ENCODE data around the gene GRB2. TPM values are rescaled to one million over a fixed set of nuclear protein-coding genes. Genes with fewer than 3 reads are reported as not detected.
A peak's percentile ranks its signal among the peaks of the same experiment; 100 is the strongest.

The GRB2 gene
- total and polyA plus RNA-seq, 10 donors: 66.8 to 352 (median 209) TPM

GRCh38 chr17:75308732-75309629 lies 96.5 kb downstream of the GRB2 start:
- Histone ChIP-seq H3K4me3 (peak overlapping the region in 1 of 8 donors; percentile 14), H3K4me1 (peaks cover 3 to 81% (median 49%) of the 10 kb centered on the region in 6 donors), H3K9me3 (no peaks in the 10 kb centered on the region), H3K36me3 (no peaks in the 10 kb centered on the region), H3K27ac (peak overlapping the region in 7 of 8 donors; percentile 68 to 90 (median 80)), H3K27me3 (replicated peaks in 1 of 7) (no peaks in the 10 kb centered on the region)
- WGBS, 5 donors: 45 to 67% (median 60%) methylated on average over 19 to 20 of the region's 20 CpGs
- TF ChIP-seq POLR2A (IDR thresholded peaks at IDR 0.05) (no peak), POLR2AphosphoS5 (IDR thresholded peaks at IDR 0.05) (peak in 2 of 3 donors; percentile 55 to 65)
- TF ChIP-seq, protein P1, sequence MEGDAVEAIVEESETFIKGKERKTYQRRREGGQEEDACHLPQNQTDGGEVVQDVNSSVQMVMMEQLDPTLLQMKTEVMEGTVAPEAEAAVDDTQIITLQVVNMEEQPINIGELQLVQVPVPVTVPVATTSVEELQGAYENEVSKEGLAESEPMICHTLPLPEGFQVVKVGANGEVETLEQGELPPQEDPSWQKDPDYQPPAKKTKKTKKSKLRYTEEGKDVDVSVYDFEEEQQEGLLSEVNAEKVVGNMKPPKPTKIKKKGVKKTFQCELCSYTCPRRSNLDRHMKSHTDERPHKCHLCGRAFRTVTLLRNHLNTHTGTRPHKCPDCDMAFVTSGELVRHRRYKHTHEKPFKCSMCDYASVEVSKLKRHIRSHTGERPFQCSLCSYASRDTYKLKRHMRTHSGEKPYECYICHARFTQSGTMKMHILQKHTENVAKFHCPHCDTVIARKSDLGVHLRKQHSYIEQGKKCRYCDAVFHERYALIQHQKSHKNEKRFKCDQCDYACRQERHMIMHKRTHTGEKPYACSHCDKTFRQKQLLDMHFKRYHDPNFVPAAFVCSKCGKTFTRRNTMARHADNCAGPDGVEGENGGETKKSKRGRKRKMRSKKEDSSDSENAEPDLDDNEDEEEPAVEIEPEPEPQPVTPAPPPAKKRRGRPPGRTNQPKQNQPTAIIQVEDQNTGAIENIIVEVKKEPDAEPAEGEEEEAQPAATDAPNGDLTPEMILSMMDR (IDR thresholded peaks at IDR 0.05 in 8 of 11, conservative IDR thresholded peaks at IDR 0.05 in 3 of 11): no peak
- peak; percentile 82 for DNase-seq
- intact Hi-C loops (cut with DNase I; ENCODE audit: low total_unique reads): no loop called here

- WGBS, 5 donors: 79 to 90% (median 85%) methylated on average over 12 to 13 of the region's 13 CpGs
- Histone ChIP-seq H3K27ac (peak overlapping the region in 4 of 8 donors; percentile 75 to 90 (median 87)), H3K9me3 (no peaks in the 10 kb centered on the region), H3K27me3 (replicated peaks in 1 of 7) (no peaks in the 10 kb centered on the region), H3K4me3 (no peak overlapping the region), H3K4me1 (peaks cover 3 to 72% (median 42%) of the 10 kb centered on the region in 6 donors), H3K36me3 (no peaks in the 10 kb centered on the region)
- intact Hi-C loops (cut with DNase I; ENCODE audit: low total_unique reads): no loop called here
- no peak for TF ChIP-seq POLR2A (IDR thresholded peaks at IDR 0.05)
- no peak for TF ChIP-seq POLR2AphosphoS5 (IDR thresholded peaks at IDR 0.05)
- no peak for DNase-seq
These were observed 97.3 kb downstream of the GRB2 start for GRCh38 chr17:75307957-75308731.

DNA sequence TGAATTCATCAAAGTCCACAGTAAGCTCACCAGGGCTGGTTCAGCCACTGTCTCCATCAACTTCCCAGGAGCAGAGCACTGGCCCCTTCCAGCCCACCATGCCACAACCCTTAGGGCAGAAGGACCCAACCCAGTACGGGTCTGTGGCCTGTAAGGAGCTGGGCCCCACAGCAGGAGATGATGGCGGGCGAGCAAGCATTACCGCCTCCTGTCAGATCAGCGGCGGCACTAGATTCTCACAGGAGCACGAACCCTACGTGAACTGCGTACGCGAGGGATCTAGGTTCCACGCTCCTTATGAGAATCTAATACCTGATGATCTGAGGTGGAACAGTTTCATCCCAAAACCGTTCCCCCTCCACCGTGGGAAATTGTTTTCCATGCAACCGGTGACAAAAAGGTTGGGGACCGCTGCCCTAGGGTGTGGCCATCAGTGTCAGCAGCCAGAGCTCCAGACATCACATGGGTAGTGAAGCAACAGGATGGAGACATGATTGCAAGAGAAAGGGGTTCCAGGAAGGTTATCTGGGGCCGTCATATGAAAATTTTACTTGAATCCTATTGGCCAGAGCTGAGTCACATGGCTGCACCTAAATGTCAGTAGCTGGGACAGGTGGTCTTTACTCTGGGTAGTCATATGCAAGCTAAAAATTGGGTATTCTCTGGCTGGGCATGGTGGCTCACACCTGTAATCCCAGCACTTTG lies 103.8 kb downstream of the GRB2 start:
- WGBS, 5 donors: 76 to 91% (median 79%) methylated on average over 17 of the region's 17 CpGs
- H3K9me3 ChIP-seq: no peaks in the 10 kb centered on the region
- H3K36me3 ChIP-seq: no peaks in the 10 kb centered on the region
- TF ChIP-seq POLR2AphosphoS5 (IDR thresholded peaks at IDR 0.05): peak in 2 of 3 donors; percentile 33 to 43
- TF ChIP-seq, protein P1 (IDR thresholded peaks at IDR 0.05 in 8 of 11, conservative IDR thresholded peaks at IDR 0.05 in 3 of 11): no peak
- TF ChIP-seq POLR2A (IDR thresholded peaks at IDR 0.05): no peak
- no peak overlapping the region for H3K4me3 ChIP-seq
- peaks cover 4 to 61% (median 13%) of the 10 kb centered on the region in 6 donors for H3K4me1 ChIP-seq
- H3K27me3 ChIP-seq (replicated peaks in 1 of 7): no peaks in the 10 kb centered on the region
- DNase-seq: no peak
- intact Hi-C loops (cut with DNase I; ENCODE audit: low total_unique reads): no loop called here
- H3K27ac ChIP-seq: peak overlapping the region in 3 of 8 donors; percentile 5 to 50 (median 26)

GRCh38 chr17:75301049-75301448 lies 104.4 kb downstream of the GRB2 start:
- DNase-seq: no peak
- Histone ChIP-seq H3K27me3 (replicated peaks in 1 of 7) (no peaks in the 10 kb centered on the region), H3K27ac (peak overlapping the region in 3 of 8 donors; percentile 5 to 50 (median 26)), H3K9me3 (no peaks in the 10 kb centered on the region), H3K4me1 (peaks cover 6 to 63% (median 18%) of the 10 kb centered on the region in 6 donors), H3K4me3 (no peak overlapping the region), H3K36me3 (no peaks in the 10 kb centered on the region)
- WGBS, 5 donors: 76 to 84% (median 78%) methylated on average over 9 of the region's 9 CpGs
- intact Hi-C loops (cut with DNase I; ENCODE audit: low total_unique reads): no loop called here
- TF ChIP-seq POLR2AphosphoS5 (IDR thresholded peaks at IDR 0.05) (no peak), POLR2A (IDR thresholded peaks at IDR 0.05) (no peak)
- TF ChIP-seq, protein P1 (IDR thresholded peaks at IDR 0.05 in 8 of 11, conservative IDR thresholded peaks at IDR 0.05 in 3 of 11): no peak

Data from spleen (tissue), 11 donors.